ENCODE results near the gene CERS1. TPM values are rescaled to one million over a fixed set of nuclear protein-coding genes. Genes with fewer than 3 reads are reported as not detected.

Gene CERS1
- total and polyA plus RNA-seq, 5 donors from 2014 or later, result not detected

GRCh38 chr19:18915639-18916038, 19.7 kb upstream of the CERS1 start:
- peak in 2 of 3 donors; percentile 41 to 53 for DNase-seq
- Mint-ChIP-seq H3K9me3 (no peaks in the 10 kb centered on the region), H3K4me3 (peak overlapping the region in 3 of 4 donors; percentile 41 to 80 (median 69)), H3K27me3 (no peaks in the 10 kb centered on the region), H3K36me3 (peaks cover 17% of the 10 kb centered on the region), H3K27ac (peak overlapping the region in 1 of 3 donors; percentile 20), H3K4me1 (peaks cover 0 to 60% (median 14%) of the 10 kb centered on the region in 4 donors)
- peaks cover 34% of the 10 kb centered on the region for H3K4me1 ChIP-seq (ENCODE audit: control insufficient read depth, insufficient read depth, low read length, poor library complexity, severe bottlenecking)
- no peaks in the 10 kb centered on the region for H3K9me3 ChIP-seq (ENCODE audit: control insufficient read depth in 2 of 2, low read length in 2 of 2)
- H3K27ac ChIP-seq (ENCODE audit: insufficient read depth, low read length, poor library complexity, severe bottlenecking), result no peak overlapping the region
- peaks cover 16% of the 10 kb centered on the region for H3K36me3 ChIP-seq (ENCODE audit: control insufficient read depth, insufficient read depth, low read length)
- no peak for ATAC-seq (ENCODE audit: low read depth in 2 of 2)
- H3K4me3 ChIP-seq (ENCODE audit: low read depth, low read length), result no peak overlapping the region
- H3K27me3 ChIP-seq (ENCODE audit: control insufficient read depth, insufficient read depth, low read length), result no peaks in the 10 kb centered on the region

GRCh38 chr19:18913466-18913865, 17.5 kb upstream of the CERS1 start:
- Histone ChIP-seq H3K4me1 (ENCODE audit: control insufficient read depth, insufficient read depth, low read length, poor library complexity, severe bottlenecking) (peaks cover 19% of the 10 kb centered on the region), H3K27ac (ENCODE audit: insufficient read depth, low read length, poor library complexity, severe bottlenecking) (no peak overlapping the region), H3K9me3 (ENCODE audit: control insufficient read depth in 2 of 2, low read length in 2 of 2) (no peaks in the 10 kb centered on the region), H3K36me3 (ENCODE audit: control insufficient read depth, insufficient read depth, low read length) (peaks cover 29% of the 10 kb centered on the region), H3K27me3 (ENCODE audit: control insufficient read depth, insufficient read depth, low read length) (no peaks in the 10 kb centered on the region), H3K4me3 (ENCODE audit: low read depth, low read length) (no peak overlapping the region)
- ATAC-seq (ENCODE audit: low read depth in 2 of 2), result no peak
- no peaks in the 10 kb centered on the region for H3K27me3 Mint-ChIP-seq
- H3K4me3 Mint-ChIP-seq, result no peak overlapping the region
- no peaks in the 10 kb centered on the region for H3K9me3 Mint-ChIP-seq
- no peak for DNase-seq
- H3K27ac Mint-ChIP-seq, result no peak overlapping the region
- H3K36me3 Mint-ChIP-seq, result peaks cover 14% of the 10 kb centered on the region
- H3K4me1 Mint-ChIP-seq, result peaks cover 0 to 43% (median 14%) of the 10 kb centered on the region in 4 donors

DNA sequence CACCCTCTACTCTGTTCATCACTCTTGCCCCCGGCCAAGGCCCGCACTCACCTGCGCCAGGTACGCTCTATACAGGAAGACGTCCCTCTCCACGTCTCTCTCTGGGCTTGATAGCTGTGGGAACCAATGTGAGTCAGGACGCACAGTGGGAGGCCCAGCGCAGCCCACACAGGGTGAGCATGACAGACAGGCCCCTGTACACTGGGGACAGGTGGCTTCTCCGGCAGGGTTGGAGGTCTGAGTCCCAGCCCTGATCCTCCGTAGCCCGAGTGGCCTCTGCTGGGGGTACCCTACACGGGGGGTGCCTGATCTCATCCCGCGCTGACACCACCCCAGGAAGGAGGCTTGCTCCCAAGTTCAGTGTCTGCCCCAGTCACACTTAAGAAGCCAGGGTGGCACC, 17.0 kb upstream of the CERS1 start:
- H3K4me1 Mint-ChIP-seq, result peaks cover 0 to 38% (median 14%) of the 10 kb centered on the region in 4 donors
- no peak overlapping the region for H3K4me3 ChIP-seq (ENCODE audit: low read depth, low read length)
- H3K27ac Mint-ChIP-seq, result no peak overlapping the region
- peaks cover 14% of the 10 kb centered on the region for H3K36me3 Mint-ChIP-seq
- ATAC-seq (ENCODE audit: low read depth in 2 of 2) (peak in 1 of 2 donors; percentile 21), DNase-seq (no peak)
- H3K4me3 Mint-ChIP-seq, result no peak overlapping the region
- H3K4me1 ChIP-seq (ENCODE audit: control insufficient read depth, insufficient read depth, low read length, poor library complexity, severe bottlenecking), result peaks cover 14% of the 10 kb centered on the region
- H3K36me3 ChIP-seq (ENCODE audit: control insufficient read depth, insufficient read depth, low read length), result peaks cover 29% of the 10 kb centered on the region
- no peak overlapping the region for H3K27ac ChIP-seq (ENCODE audit: insufficient read depth, low read length, poor library complexity, severe bottlenecking)
- H3K27me3 Mint-ChIP-seq, result no peaks in the 10 kb centered on the region
- no peaks in the 10 kb centered on the region for H3K27me3 ChIP-seq (ENCODE audit: control insufficient read depth, insufficient read depth, low read length)
- no peaks in the 10 kb centered on the region for H3K9me3 Mint-ChIP-seq
- H3K9me3 ChIP-seq (ENCODE audit: control insufficient read depth in 2 of 2, low read length in 2 of 2), result no peaks in the 10 kb centered on the region

DNA sequence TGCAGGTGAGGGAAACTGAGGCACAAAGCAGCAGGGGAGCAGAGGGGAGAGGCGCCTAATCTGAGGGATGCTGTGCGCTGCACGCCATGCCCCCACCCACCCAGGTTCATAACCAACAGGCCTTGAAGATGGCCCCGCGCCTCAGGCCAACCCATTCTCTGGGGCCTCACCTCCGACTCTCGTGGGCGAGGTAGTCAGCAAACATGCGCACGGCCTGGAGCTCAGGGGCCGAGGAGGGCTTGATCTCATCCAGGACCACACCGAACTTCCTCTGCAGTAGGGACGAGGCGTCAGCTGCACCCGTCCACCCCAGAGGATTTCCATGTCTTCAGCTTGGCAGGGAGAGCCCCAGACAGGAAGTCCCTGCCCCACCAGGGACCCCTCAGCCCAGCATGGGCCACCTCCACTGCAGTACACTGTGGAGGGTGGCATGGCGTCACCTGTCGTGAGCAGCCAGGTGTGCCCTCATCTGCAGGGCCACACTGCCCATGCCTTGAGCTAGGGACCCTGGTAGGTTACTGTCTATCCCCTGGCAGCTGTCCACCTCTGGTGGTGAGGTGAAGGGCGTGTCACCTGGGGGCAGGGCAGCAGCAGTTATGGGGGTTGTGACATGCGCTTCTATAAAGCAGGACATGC, 15.0 kb upstream of the CERS1 start:
- no peaks in the 10 kb centered on the region for H3K9me3 Mint-ChIP-seq
- ATAC-seq (ENCODE audit: low read depth in 2 of 2) (no peak), DNase-seq (no peak)
- H3K27me3 Mint-ChIP-seq, result no peaks in the 10 kb centered on the region
- peaks cover 44% of the 10 kb centered on the region for H3K36me3 ChIP-seq (ENCODE audit: control insufficient read depth, insufficient read depth, low read length)
- no peak overlapping the region for H3K4me3 ChIP-seq (ENCODE audit: low read depth, low read length)
- H3K27ac Mint-ChIP-seq, result peak overlapping the region in 1 of 3 donors; percentile 67
- H3K9me3 ChIP-seq (ENCODE audit: control insufficient read depth in 2 of 2, low read length in 2 of 2), result no peaks in the 10 kb centered on the region
- H3K4me1 Mint-ChIP-seq, result peaks cover 0 to 23% (median 6%) of the 10 kb centered on the region in 4 donors
- H3K4me1 ChIP-seq (ENCODE audit: control insufficient read depth, insufficient read depth, low read length, poor library complexity, severe bottlenecking), result peaks cover 7% of the 10 kb centered on the region
- H3K27ac ChIP-seq (ENCODE audit: insufficient read depth, low read length, poor library complexity, severe bottlenecking), result no peak overlapping the region
- peaks cover 11% of the 10 kb centered on the region for H3K36me3 Mint-ChIP-seq
- no peak overlapping the region for H3K4me3 Mint-ChIP-seq
- H3K27me3 ChIP-seq (ENCODE audit: control insufficient read depth, insufficient read depth, low read length), result no peaks in the 10 kb centered on the region

DNA sequence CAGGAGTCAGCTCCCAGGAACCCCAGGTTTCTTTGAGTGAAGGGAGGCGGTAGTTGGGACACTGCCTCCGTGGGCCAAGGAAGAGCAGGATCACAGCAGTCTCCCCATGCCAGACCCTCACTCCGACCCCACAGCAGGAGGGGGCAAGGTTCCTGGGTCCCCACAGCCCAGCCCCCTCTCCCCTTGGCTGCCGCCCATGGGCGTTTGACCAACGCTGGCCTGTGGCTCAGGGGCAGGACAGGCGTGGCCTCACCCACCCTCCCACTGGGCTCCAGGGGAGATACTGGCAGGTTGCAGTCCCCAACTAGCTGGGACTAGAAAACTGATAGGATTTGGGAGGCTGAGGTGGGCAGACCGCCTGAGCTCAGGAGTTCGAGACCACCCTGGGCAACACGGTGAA, 14.1 kb upstream of the CERS1 start:
- Mint-ChIP-seq H3K4me1 (peaks cover 0 to 18% (median 3%) of the 10 kb centered on the region in 4 donors), H3K27me3 (no peaks in the 10 kb centered on the region), H3K4me3 (no peak overlapping the region), H3K36me3 (peaks cover 8% of the 10 kb centered on the region), H3K9me3 (no peaks in the 10 kb centered on the region), H3K27ac (no peak overlapping the region)
- no peak overlapping the region for H3K27ac ChIP-seq (ENCODE audit: insufficient read depth, low read length, poor library complexity, severe bottlenecking)
- H3K27me3 ChIP-seq (ENCODE audit: control insufficient read depth, insufficient read depth, low read length), result no peaks in the 10 kb centered on the region
- peaks cover 3% of the 10 kb centered on the region for H3K4me1 ChIP-seq (ENCODE audit: control insufficient read depth, insufficient read depth, low read length, poor library complexity, severe bottlenecking)
- no peak for ATAC-seq (ENCODE audit: low read depth in 2 of 2)
- peaks cover 44% of the 10 kb centered on the region for H3K36me3 ChIP-seq (ENCODE audit: control insufficient read depth, insufficient read depth, low read length)
- H3K9me3 ChIP-seq (ENCODE audit: control insufficient read depth in 2 of 2, low read length in 2 of 2), result no peaks in the 10 kb centered on the region
- no peak overlapping the region for H3K4me3 ChIP-seq (ENCODE audit: low read depth, low read length)
- DNase-seq, result no peak

DNA sequence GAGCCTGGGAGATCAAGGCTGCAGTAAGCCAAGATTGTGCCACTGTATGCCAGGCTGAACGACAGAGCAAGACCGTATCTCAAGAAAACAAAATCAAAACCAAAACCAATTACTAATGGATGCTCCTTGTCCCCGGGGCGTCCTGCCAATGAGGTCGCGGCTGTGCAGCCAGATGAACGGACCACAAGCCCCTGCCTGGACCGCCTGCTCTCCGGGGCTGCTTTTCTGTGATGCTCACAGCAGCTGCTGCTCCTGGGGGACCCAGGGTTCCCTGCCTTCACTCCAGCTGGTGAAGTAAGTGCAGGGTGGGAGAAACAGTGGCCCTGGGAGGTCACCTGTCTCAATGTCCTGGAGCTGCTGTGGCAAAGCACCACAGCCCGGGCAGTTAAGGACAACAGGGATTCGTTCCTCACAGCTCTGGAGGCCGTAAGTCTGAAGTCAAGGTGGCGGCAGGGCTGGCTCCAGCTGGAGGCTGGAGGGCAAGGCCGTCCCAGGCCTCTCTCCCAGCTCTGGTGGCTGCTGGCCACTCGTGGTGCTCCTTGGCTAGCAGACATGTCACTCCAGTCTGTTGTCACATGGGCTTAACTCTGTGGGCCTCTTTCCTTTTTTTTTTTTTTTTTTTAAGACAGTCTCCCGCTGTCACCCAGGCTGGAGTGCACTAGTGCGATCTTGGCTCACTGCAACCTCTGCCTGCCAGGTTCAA, 13.1 kb upstream of the CERS1 start:
- H3K4me3 ChIP-seq (ENCODE audit: low read depth, low read length), result no peak overlapping the region
- peaks cover 3% of the 10 kb centered on the region for H3K4me1 ChIP-seq (ENCODE audit: control insufficient read depth, insufficient read depth, low read length, poor library complexity, severe bottlenecking)
- Mint-ChIP-seq H3K9me3 (no peaks in the 10 kb centered on the region), H3K4me1 (peaks cover 0 to 10% (median 3%) of the 10 kb centered on the region in 4 donors), H3K27ac (no peak overlapping the region), H3K27me3 (no peaks in the 10 kb centered on the region), H3K4me3 (no peak overlapping the region), H3K36me3 (peaks cover 8% of the 10 kb centered on the region)
- peaks cover 41% of the 10 kb centered on the region for H3K36me3 ChIP-seq (ENCODE audit: control insufficient read depth, insufficient read depth, low read length)
- H3K27ac ChIP-seq (ENCODE audit: insufficient read depth, low read length, poor library complexity, severe bottlenecking), result no peak overlapping the region
- no peaks in the 10 kb centered on the region for H3K9me3 ChIP-seq (ENCODE audit: control insufficient read depth in 2 of 2, low read length in 2 of 2)
- H3K27me3 ChIP-seq (ENCODE audit: control insufficient read depth, insufficient read depth, low read length), result no peaks in the 10 kb centered on the region
- DNase-seq (no peak), ATAC-seq (ENCODE audit: low read depth in 2 of 2) (no peak)

GRCh38 chr19:18906605-18907519, 10.9 kb upstream of the CERS1 start:
- no peaks in the 10 kb centered on the region for H3K4me1 ChIP-seq (ENCODE audit: control insufficient read depth, insufficient read depth, low read length, poor library complexity, severe bottlenecking)
- H3K4me3 ChIP-seq (ENCODE audit: low read depth, low read length), result no peak overlapping the region
- peaks cover 0 to 5% (median 1%) of the 10 kb centered on the region in 4 donors for H3K4me1 Mint-ChIP-seq
- peaks cover 3% of the 10 kb centered on the region for H3K36me3 Mint-ChIP-seq
- H3K9me3 ChIP-seq (ENCODE audit: control insufficient read depth in 2 of 2, low read length in 2 of 2), result no peaks in the 10 kb centered on the region
- H3K4me3 Mint-ChIP-seq, result no peak overlapping the region
- peaks cover 41% of the 10 kb centered on the region for H3K36me3 ChIP-seq (ENCODE audit: control insufficient read depth, insufficient read depth, low read length)
- H3K9me3 Mint-ChIP-seq, result no peaks in the 10 kb centered on the region
- H3K27ac Mint-ChIP-seq, result no peak overlapping the region
- no peaks in the 10 kb centered on the region for H3K27me3 ChIP-seq (ENCODE audit: control insufficient read depth, insufficient read depth, low read length)
- H3K27me3 Mint-ChIP-seq, result no peaks in the 10 kb centered on the region
- no peak for DNase-seq
- ATAC-seq (ENCODE audit: low read depth in 2 of 2), result no peak
- H3K27ac ChIP-seq (ENCODE audit: insufficient read depth, low read length, poor library complexity, severe bottlenecking), result no peak overlapping the region
